Dendritic cell treated with granulocyte-macrophage colony-stimulating factor and Interleukin-4, amounts not matched to agents 40 ng/mL and 50 ng/mL, for 4 days (primary cell): ENCODE data around the gene PDCD1LG2.
A peak's percentile ranks its signal among the peaks of the same experiment; 100 is the strongest.
"Not testable (repeated sequence)": the region's sequence is repeated elsewhere in the genome, so short reads cannot be mapped to it uniquely, and the experiment has no call there.

Experiments used
- H3K27ac Mint-ChIP-seq: one replicate; pipeline ENCODE4 v1.8.0; 2022; ENCODE audit warnings: mild to moderate bottlenecking, mixed read lengths
- H3K27me3 Mint-ChIP-seq: one replicate; pipeline ENCODE4 v1.8.0; 2022; ENCODE audit warnings: mild to moderate bottlenecking, mixed read lengths
- H3K36me3 Mint-ChIP-seq: one replicate; pipeline ENCODE4 v1.8.0; 2022; ENCODE audit warnings: low read depth, mixed read lengths
- H3K4me1 Mint-ChIP-seq: one replicate; pipeline ENCODE4 v1.8.0; 2022; ENCODE audit warnings: low read depth, mixed read lengths
- H3K4me3 Mint-ChIP-seq: one replicate; pipeline ENCODE4 v1.8.0; 2022; ENCODE audit warnings: mild to moderate bottlenecking, moderate library complexity, mixed read lengths
- H3K9me3 Mint-ChIP-seq: one replicate; pipeline ENCODE4 v1.8.0; 2022; ENCODE audit warnings: mixed read lengths
- intact Hi-C: fragments of 100-400 bp; cut with micrococcal nuclease; formaldehyde crosslinking; loops from one replicate; pipeline ENCODE4 v1.15.0; 2022

Gene PDCD1LG2

DNA sequence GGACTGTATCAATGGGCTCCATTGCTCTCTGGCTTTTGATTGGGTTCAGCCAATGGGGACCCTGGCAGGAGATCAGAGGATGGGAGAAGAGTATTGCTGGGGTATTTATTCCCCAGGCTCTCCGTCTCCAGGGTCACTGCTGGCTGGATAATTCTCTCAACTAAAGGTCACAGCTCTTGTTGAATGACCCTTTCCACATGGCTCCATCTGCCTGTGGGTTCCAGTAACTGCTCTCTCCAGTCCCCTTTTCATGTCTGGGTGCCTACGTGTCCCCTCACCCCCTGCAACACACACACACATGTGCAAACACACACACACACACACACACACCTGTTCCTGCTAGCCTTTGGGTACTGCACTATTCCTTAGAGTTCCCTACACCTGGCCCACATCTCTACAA, 64.7 kb downstream of the PDCD1LG2 start:
- no peak overlapping the region for H3K4me3 Mint-ChIP-seq

DNA sequence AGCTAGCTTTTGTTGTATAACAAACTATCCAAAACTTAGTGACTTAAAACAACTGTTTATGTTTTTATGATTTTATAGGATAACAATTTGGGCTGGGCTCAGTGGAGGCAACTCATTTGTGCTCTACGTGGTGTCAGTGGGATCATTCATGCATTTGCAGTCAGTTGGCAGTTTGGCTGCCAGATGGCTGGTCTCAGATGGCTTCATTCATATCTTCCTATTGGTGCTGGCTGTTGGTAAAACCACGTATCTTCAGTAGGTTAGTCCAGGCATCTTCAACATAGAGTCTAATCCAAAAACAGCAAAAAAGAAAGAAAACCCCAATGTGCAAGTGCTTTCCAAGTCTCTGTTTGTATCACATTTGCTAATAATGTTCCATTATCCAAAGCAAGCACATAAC, 66.9 kb downstream of the PDCD1LG2 start:
- intact Hi-C loops = no loop called here
- Mint-ChIP-seq H3K36me3 (peaks cover 55% of the 10 kb centered on the region), H3K27me3 (no peaks in the 10 kb centered on the region), H3K4me3 (no peak overlapping the region), H3K27ac (no peak overlapping the region), H3K9me3 (no peaks in the 10 kb centered on the region), H3K4me1 (peaks cover 25% of the 10 kb centered on the region)

More for the DNA sequence above, 64.7 kb downstream of the PDCD1LG2 start:
- peaks cover 19% of the 10 kb centered on the region for H3K4me1 Mint-ChIP-seq
- peak overlapping the region; percentile 45 for H3K27ac Mint-ChIP-seq
- H3K36me3 Mint-ChIP-seq = peaks cover 65% of the 10 kb centered on the region
- intact Hi-C loops = loop anchor here (5.0 kb wide), 1 partner anchor 118 kb away; no protein-coding TSS in a partner anchor
- H3K9me3 Mint-ChIP-seq = no peaks in the 10 kb centered on the region
- no peaks in the 10 kb centered on the region for H3K27me3 Mint-ChIP-seq

DNA sequence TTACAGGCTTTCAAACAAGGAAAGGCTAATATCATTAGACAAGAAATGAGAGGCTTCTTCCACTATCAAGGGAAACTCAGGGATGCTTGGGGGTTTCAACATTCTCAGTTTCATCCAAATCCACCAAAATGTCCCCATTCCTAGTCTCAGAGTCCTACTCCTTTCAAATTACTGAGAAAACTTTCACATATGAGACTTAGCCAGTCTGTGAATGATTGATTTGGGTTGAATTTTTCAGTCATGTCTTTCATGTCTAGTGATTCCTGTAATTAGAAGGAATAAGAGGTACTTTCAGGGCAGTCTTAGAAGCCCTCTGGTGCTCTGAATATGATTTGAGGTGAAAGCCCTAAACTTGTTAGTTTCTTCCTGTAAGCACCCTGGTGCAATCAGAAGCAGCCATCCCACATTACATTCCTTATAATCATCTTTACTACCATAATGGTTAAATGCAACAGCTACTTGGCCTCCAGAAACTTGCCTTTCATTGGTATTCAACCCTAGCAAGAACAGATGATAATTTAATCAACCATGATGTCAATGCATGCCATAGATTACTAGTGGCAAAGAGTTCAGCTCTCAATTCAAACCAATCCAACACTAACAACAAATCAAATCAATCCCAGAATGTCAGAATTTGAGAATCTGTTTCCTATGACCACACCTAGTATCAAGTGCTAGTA, 67.8 kb downstream of the PDCD1LG2 start:
- Mint-ChIP-seq H3K27ac (peak overlapping the region; percentile 54), H3K27me3 (no peaks in the 10 kb centered on the region), H3K9me3 (no peaks in the 10 kb centered on the region), H3K36me3 (peaks cover 46% of the 10 kb centered on the region), H3K4me3 (no peak overlapping the region), H3K4me1 (peaks cover 25% of the 10 kb centered on the region)
- intact Hi-C loops = no loop called here

DNA sequence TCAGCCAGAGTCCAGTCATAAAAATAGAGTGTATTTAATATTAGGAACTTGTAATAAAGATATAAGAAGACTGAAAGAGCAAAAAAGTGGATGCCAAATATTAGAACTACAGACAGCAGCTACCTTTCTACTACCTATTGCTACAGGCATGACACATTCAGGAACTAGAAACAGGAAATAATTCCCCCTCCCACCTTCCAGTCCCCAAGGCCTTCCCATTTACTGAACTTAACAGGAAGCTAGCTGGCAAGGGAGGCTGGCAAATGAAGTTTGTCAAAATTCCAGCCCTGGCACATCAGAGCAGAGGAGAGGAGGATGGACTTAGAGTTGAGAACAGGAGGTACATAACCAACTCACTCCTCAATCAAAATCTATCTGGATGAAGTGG, 68.4 kb downstream of the PDCD1LG2 start:
- Mint-ChIP-seq H3K36me3 (peaks cover 40% of the 10 kb centered on the region), H3K27me3 (no peaks in the 10 kb centered on the region), H3K27ac (peak overlapping the region; percentile 54), H3K4me3 (no peak overlapping the region), H3K9me3 (no peaks in the 10 kb centered on the region), H3K4me1 (peaks cover 25% of the 10 kb centered on the region)
- intact Hi-C loops = no loop called here

DNA sequence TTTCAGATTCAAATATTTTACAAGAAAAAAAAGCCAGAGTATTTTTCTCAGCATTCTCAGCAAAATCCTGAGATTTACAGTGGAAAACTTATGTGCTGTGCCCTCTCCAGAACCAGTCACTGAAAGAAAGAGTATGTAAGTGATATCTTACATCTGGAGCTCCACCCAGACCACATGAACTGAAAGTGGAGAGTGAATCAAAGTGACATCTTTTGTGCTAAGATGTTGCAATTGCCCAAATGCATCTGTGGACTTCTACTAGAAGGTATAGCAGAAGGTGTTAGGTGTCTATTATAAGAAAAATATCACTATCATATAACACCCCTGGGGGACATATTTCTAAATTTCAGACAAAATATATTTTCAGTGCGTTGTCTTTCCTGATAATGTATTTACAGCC, 69.5 kb downstream of the PDCD1LG2 start:
- Mint-ChIP-seq H3K4me1 (peaks cover 22% of the 10 kb centered on the region), H3K9me3 (no peaks in the 10 kb centered on the region), H3K4me3 (no peak overlapping the region), H3K27me3 (no peaks in the 10 kb centered on the region), H3K27ac (no peak overlapping the region), H3K36me3 (peaks cover 28% of the 10 kb centered on the region)
- intact Hi-C loops = no loop called here

DNA sequence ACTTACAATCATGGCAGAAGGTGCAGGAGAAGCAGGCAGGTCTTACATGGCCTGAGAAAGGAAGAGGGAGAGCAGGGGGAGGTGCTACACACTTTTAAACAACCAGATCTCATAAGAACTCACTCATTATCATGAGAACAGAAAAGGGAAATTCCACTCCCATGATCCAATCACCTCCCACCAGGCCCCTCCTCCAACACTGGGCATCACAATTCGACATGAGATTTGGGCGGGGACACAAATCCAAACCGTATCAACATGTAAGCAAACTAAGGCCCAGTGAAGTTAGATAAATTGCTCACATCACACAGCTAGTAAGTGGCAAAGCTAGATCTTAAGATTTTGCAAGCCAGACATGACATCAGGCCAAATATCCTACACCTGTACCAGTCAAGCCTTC, 70.3 kb downstream of the PDCD1LG2 start:
- intact Hi-C loops = no loop called here
- Mint-ChIP-seq H3K4me1 (peaks cover 17% of the 10 kb centered on the region), H3K36me3 (peaks cover 23% of the 10 kb centered on the region), H3K4me3 (no peak overlapping the region), H3K27ac (peak overlapping the region; percentile 36), H3K9me3 (no peaks in the 10 kb centered on the region), H3K27me3 (no peaks in the 10 kb centered on the region)

DNA sequence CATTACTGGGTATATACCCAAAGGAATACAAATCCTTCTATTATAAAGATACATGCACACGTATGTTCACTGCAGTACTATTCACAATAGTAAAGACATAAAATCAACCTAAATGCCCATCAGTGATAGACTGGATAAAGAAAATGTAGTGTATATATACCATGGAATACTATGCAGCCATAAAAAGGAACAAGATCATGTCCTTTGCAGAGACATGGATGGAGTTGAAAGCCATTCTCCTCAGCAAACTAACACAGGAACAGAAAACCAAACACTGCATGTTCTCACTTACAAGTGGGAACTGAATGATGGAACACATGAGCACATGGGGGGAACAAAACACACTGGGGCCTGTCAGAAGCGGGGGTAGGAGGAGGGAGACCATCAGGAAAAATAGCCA, 71.4 kb downstream of the PDCD1LG2 start:
- intact Hi-C loops, H3K27ac Mint-ChIP-seq, H3K27me3 Mint-ChIP-seq, H3K9me3 Mint-ChIP-seq, H3K4me3 Mint-ChIP-seq: not testable (repeated sequence)
- Mint-ChIP-seq H3K4me1 (peaks cover 23% of the 10 kb centered on the region), H3K36me3 (peaks cover 18% of the 10 kb centered on the region)

DNA sequence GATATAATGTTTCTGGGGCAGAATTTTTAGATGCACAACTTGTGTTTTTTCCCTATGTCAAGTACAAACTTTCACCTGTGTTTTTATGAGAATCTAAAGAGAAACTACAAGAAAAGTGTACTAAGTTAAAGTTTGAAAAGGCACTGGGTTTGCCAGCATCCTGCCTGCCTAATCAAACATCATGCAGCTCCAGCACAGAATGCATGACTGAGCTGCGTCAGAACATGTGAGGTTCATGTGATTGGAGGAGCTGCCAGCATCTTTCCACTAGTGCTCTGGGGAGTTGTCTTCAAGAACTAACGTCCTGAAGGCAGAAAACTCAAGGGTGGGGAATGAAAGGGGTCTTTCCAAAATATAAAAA, 72.5 kb downstream of the PDCD1LG2 start:
- Mint-ChIP-seq H3K4me3 (no peak overlapping the region), H3K9me3 (no peaks in the 10 kb centered on the region), H3K27me3 (no peaks in the 10 kb centered on the region), H3K36me3 (peaks cover 12% of the 10 kb centered on the region), H3K4me1 (peaks cover 34% of the 10 kb centered on the region), H3K27ac (peak overlapping the region; percentile 65)
- intact Hi-C loops = no loop called here

DNA sequence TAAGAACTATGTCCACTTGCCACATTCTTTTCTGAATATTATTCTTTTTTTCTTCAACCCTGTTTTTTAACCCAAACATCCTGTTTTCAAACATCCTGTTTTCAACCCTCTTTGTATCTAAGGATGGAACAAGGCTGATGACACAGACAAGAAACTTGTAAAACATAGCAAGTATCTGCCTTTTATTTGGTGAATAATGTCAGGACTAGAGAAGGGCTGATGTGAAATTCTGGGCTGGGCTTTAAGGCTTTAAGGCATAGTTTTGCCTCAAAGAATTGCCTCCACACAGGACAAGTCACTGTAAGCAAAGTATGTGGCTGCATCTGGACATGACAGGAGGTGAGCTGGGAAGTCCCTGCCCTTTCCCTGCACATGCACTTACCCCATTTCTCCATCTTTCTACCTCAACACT, 76.1 kb downstream of the PDCD1LG2 start:
- H3K36me3 Mint-ChIP-seq = peaks cover 5% of the 10 kb centered on the region
- peak overlapping the region; percentile 44 for H3K27ac Mint-ChIP-seq
- peaks cover 28% of the 10 kb centered on the region for H3K4me1 Mint-ChIP-seq
- no peaks in the 10 kb centered on the region for H3K9me3 Mint-ChIP-seq
- no peaks in the 10 kb centered on the region for H3K27me3 Mint-ChIP-seq
- no peak overlapping the region for H3K4me3 Mint-ChIP-seq
- intact Hi-C loops = no loop called here

DNA sequence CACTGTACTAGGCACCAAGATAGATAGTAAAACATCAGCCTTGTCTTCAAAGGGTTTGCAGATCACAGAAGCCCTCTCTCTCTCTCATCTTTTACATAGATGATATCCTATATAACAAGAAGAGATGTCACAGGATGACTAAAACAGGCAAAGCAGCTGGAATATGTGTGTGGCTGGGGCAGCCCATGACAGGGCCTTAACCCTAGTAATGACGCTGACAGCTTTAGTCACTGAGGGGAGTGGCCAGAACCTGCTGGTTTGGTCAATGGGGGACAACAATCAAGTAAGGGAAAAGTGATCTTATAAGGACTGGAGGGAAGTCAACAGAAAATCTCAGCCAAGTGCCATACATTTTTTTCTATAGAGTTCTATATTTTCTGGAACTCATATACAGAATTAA, 76.7 kb downstream of the PDCD1LG2 start:
- peaks cover 34% of the 10 kb centered on the region for H3K4me1 Mint-ChIP-seq
- intact Hi-C loops = no loop called here
- no peaks in the 10 kb centered on the region for H3K9me3 Mint-ChIP-seq
- peak overlapping the region; percentile 44 for H3K27ac Mint-ChIP-seq
- H3K36me3 Mint-ChIP-seq = peaks cover under 1% of the 10 kb centered on the region
- no peak overlapping the region for H3K4me3 Mint-ChIP-seq
- H3K27me3 Mint-ChIP-seq = peaks cover 5% of the 10 kb centered on the region

DNA sequence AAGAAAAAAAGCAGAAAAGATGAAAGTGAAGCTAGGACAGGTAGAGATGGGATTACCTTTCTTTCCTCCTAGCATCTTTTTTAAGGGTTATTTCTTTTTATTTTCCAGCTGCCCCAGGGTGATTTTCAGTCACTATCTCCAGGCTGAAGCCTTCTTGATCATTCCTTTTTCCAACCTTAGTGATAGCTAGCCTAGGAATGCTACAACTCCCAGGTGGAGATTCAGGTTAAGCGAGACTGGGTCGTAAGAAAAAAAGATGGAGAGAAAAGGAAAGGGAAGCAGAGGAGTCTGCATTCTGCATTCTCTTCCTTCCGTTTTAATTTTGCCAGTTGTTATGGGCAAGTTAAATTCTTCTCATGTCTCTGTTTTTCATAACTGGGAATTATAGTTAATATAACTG, 81.9 kb downstream of the PDCD1LG2 start:
- H3K4me1 Mint-ChIP-seq = peaks cover 51% of the 10 kb centered on the region
- no peak overlapping the region for H3K4me3 Mint-ChIP-seq
- peaks cover 5% of the 10 kb centered on the region for H3K36me3 Mint-ChIP-seq
- intact Hi-C loops = loop anchor here (5.0 kb wide), 1 partner anchor 140 kb away; the partner anchor contains the start of gene CD274
- no peak overlapping the region for H3K27ac Mint-ChIP-seq
- no peaks in the 10 kb centered on the region for H3K9me3 Mint-ChIP-seq
- peaks cover 5% of the 10 kb centered on the region for H3K27me3 Mint-ChIP-seq

DNA sequence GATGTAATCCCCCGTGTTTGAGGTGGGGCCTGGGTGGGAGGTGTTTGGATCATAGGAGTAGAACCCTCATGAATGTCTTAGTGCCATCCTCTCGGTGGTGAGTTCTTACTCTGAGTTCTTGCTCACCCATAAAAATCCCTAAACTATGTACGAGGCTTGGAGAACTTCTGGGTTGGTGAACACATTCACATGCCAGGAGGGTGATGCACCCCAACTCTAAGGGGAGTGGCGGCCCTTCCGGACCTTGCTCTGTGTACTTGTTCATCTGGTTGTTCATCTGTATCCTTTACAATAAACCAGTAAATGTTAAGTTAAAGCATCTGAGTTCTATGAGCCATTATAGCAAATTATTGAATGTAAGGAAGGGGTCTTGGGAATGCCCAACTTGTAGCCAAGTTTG, 82.6 kb downstream of the PDCD1LG2 start:
- Mint-ChIP-seq H3K27ac (no peak overlapping the region), H3K36me3 (peaks cover 5% of the 10 kb centered on the region), H3K4me3 (no peak overlapping the region), H3K4me1 (peaks cover 45% of the 10 kb centered on the region), H3K9me3 (no peaks in the 10 kb centered on the region), H3K27me3 (peaks cover 5% of the 10 kb centered on the region)
- intact Hi-C loops = loop anchor here (5.0 kb wide), 1 partner anchor 141 kb away; the partner anchor contains the start of gene CD274

DNA sequence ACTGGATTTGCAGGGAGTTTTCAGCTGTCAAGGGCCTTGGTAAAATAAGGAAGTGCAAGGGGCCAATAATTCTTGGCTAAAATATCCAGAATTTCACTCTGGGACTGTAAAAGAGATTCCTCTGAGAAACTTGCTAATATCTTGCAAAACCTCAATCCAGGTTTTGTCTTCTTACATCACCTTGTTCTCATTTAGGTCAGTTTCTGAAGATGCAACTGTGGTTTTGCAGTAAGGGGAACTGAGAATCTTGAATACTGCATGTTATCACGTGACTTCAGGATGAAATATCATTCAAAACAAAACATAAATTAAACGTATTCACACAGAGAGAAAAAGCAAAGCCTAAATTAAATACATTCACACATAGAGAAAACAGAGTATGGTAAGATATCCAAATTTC, 83.6 kb downstream of the PDCD1LG2 start:
- Mint-ChIP-seq H3K27me3 (peaks cover 5% of the 10 kb centered on the region), H3K4me3 (no peak overlapping the region), H3K9me3 (no peaks in the 10 kb centered on the region), H3K4me1 (peaks cover 45% of the 10 kb centered on the region), H3K36me3 (peaks cover 5% of the 10 kb centered on the region), H3K27ac (no peak overlapping the region)
- intact Hi-C loops = loop anchor here (5.0 kb wide), 1 partner anchor 142 kb away; the partner anchor contains the start of gene CD274

DNA sequence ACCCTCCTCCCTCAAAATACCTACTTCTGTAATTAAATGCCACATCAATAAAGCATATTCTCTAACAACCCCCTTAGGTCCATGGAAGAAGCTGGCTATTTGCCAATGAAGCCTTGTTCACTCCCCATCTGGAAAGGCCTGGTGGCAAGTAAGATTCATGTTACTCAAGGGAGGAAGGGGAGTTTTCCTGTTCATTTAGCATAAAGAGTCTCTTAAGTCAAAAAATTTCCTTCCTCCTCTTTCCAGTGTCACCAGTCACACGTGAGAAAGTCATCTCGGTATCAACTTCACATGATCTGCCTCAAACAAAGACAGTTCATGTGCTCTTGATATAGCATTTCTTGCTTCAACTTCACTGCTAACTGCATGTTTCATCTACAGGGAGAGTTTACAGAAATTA, 85.8 kb downstream of the PDCD1LG2 start:
- Mint-ChIP-seq H3K27ac (no peak overlapping the region), H3K36me3 (peaks cover 11% of the 10 kb centered on the region), H3K9me3 (no peaks in the 10 kb centered on the region), H3K27me3 (peaks cover 5% of the 10 kb centered on the region), H3K4me3 (no peak overlapping the region), H3K4me1 (peaks cover 42% of the 10 kb centered on the region)
- intact Hi-C loops = no loop called here
